SK-N-SH treated with all-trans-retinoic acid at 6 μM for 48 hours (cell line): Measurements from ENCODE around the gene RBM10.

Experiments used
- ATAC-seq: fragments of 200-7000 bp; cut with Tn5 transposase; 3 replicates; pipeline ENCODE4 v1.9.1; 2020; ENCODE audit warnings: mild to moderate bottlenecking, moderate library complexity
- ARNTL ChIP-seq: fragments of 450-650 bp; formaldehyde crosslinking; IDR thresholded peaks from 2 replicates; pipeline ENCODE4 v1.5.0; 2020; ENCODE audit warnings: low read depth, mild to moderate bottlenecking, moderate library complexity, borderline replicate concordance
- BACH2 ChIP-seq: fragments of 250-450 bp; sonication (Bioruptor Pico); IDR thresholded peaks from 2 replicates; pipeline ENCODE4 v1.9.0; 2021; ENCODE audit warnings: mild to moderate bottlenecking, borderline replicate concordance
- CSDC2 ChIP-seq: fragments of 250-450 bp; sonication (Bioruptor Pico); IDR thresholded peaks from 2 replicates; pipeline ENCODE4 v1.5.0; 2020; ENCODE audit warnings: mild to moderate bottlenecking, moderate library complexity
- ESRRG ChIP-seq: fragments of 250-450 bp; sonication (Bioruptor Pico); IDR thresholded peaks from 2 replicates; pipeline ENCODE4 v1.6.1; 2021; ENCODE audit warnings: mild to moderate bottlenecking
- GLIS3 ChIP-seq: fragments of 250-450 bp; sonication (Bioruptor Pico); IDR thresholded peaks from 2 replicates; pipeline ENCODE4 v1.5.0; 2020; ENCODE audit warnings: mild to moderate bottlenecking, moderate library complexity
- ISL1 ChIP-seq: fragments of 250-450 bp; sonication (Bioruptor Pico); IDR thresholded peaks from 2 replicates; pipeline ENCODE4 v2.1.2; 2022; ENCODE audit warnings: mild to moderate bottlenecking, moderate library complexity
- OSR1 ChIP-seq: fragments of 250-450 bp; sonication (Bioruptor Pico); IDR thresholded peaks from 2 replicates; pipeline ENCODE4 v1.8.0; 2022; ENCODE audit warnings: moderate library complexity, mild to moderate bottlenecking, inconsistent platforms
- PPARA ChIP-seq: fragments of 250-450 bp; sonication (Bioruptor Pico); IDR thresholded peaks from 2 replicates; pipeline ENCODE4 v1.5.0; 2020; ENCODE audit warnings: mild to moderate bottlenecking, borderline replicate concordance
- RARB ChIP-seq: fragments of 250-450 bp; sonication (Bioruptor Pico); IDR thresholded peaks from 2 replicates; pipeline ENCODE4 v1.8.0; 2021; ENCODE audit warnings: mild to moderate bottlenecking, moderate library complexity
- SNAI2 ChIP-seq: fragments of 250-450 bp; sonication (Bioruptor Pico); IDR thresholded peaks from 2 replicates; pipeline ENCODE4 v1.5.0; 2020; ENCODE audit warnings: mild to moderate bottlenecking, moderate library complexity
- TCF4 ChIP-seq: fragments of 250-450 bp; sonication (Bioruptor Pico); IDR thresholded peaks from 2 replicates; pipeline ENCODE4 v1.8.0; 2021; ENCODE audit warnings: mild to moderate bottlenecking, moderate library complexity, borderline replicate concordance
- TOX ChIP-seq: fragments of 250-450 bp; sonication (Bioruptor Pico); IDR thresholded peaks from 2 replicates; pipeline ENCODE4 v1.8.0; 2021; ENCODE audit warnings: mild to moderate bottlenecking, moderate library complexity, borderline replicate concordance
- ZFP3 ChIP-seq: fragments of 250-450 bp; sonication (Bioruptor Pico); IDR thresholded peaks from 2 replicates; pipeline ENCODE4 v1.5.0; 2020; ENCODE audit warnings: mild to moderate bottlenecking, moderate library complexity
- ZFP30 ChIP-seq: fragments of 450-650 bp; formaldehyde crosslinking; IDR thresholded peaks from 2 replicates; pipeline ENCODE4 v1.5.0; 2022; ENCODE audit warnings: mild to moderate bottlenecking, moderate library complexity
- ZNF565 ChIP-seq: fragments of 450-650 bp; formaldehyde crosslinking; conservative IDR thresholded peaks from 2 replicates; pipeline ENCODE4 v1.5.0; 2020; ENCODE audit warnings: low read depth, mild to moderate bottlenecking, moderate library complexity
- ZNF70 ChIP-seq: fragments of 450-650 bp; formaldehyde crosslinking; IDR thresholded peaks from 2 replicates; pipeline ENCODE4 v1.5.0; 2020; ENCODE audit warnings: mild to moderate bottlenecking, moderate library complexity
- ZNF8 ChIP-seq: fragments of 450-650 bp; formaldehyde crosslinking; IDR thresholded peaks from 2 replicates; pipeline ENCODE4 v1.5.0; 2020; ENCODE audit warnings: mild to moderate bottlenecking, moderate library complexity
- TF ChIP-seq, protein P1 (sequence below): fragments of 250-450 bp; sonication (Bioruptor Pico); IDR thresholded peaks from 2 replicates; pipeline ENCODE4 v1.5.0; 2020; ENCODE audit warnings: mild to moderate bottlenecking, moderate library complexity
- TF ChIP-seq, protein P2 (sequence below): fragments of 250-450 bp; sonication (Bioruptor Pico); IDR thresholded peaks from 2 replicates; pipeline ENCODE4 v1.8.0; 2021; ENCODE audit warnings: low read depth, mild to moderate bottlenecking, moderate library complexity, borderline replicate concordance
- TF ChIP-seq, protein P3 (sequence below): fragments of 250-450 bp; sonication (Bioruptor Pico); IDR thresholded peaks from 2 replicates; pipeline ENCODE4 v1.5.1; 2020; ENCODE audit warnings: low read depth, mild to moderate bottlenecking, moderate library complexity
- TF ChIP-seq, protein P4 (sequence below): fragments of 250-450 bp; sonication (Bioruptor Pico); IDR thresholded peaks from 2 replicates; pipeline ENCODE4 v1.5.1; 2021; ENCODE audit warnings: mild to moderate bottlenecking, moderate library complexity
- TF ChIP-seq, protein P5 (sequence below): fragments of 250-450 bp; sonication (Bioruptor Pico); IDR thresholded peaks from 2 replicates; pipeline ENCODE4 v1.8.0; 2020; ENCODE audit warnings: mild to moderate bottlenecking, moderate library complexity, borderline replicate concordance

RBM10 gene

DNA sequence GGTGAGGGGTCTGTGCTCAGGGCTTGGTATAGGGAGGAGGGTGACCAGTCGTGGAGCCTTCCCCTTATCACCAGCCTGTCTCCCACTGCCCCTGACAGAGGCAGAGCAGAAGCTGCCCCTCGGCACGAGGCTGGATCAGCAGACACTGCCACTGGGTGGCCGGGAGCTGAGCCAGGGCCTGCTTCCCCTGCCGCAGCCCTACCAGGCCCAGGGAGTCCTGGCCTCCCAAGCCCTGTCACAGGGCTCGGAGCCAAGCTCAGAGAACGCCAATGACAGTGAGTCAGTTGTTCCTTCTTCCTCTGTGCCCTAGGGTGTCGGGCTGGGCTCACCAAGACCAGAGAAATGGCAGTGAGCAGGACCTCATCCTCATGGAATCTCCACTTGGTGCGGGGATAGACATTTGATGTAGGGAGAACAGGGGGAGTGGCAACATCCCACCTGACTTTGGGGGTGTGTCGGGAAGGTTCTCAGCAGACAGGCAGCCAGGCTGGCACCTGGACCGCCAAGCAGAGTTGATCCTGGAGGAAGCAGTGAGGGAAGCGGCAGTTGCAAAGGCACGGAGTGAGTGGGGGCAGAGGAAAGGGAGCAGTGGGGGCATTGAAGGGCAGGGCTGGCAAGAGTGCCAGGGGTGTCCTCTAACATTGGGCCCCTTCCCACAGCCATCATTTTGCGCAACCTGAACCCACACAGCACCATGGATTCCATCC, 34.4 kb downstream of the RBM10 start:
- peak; percentile 36 for ATAC-seq

DNA sequence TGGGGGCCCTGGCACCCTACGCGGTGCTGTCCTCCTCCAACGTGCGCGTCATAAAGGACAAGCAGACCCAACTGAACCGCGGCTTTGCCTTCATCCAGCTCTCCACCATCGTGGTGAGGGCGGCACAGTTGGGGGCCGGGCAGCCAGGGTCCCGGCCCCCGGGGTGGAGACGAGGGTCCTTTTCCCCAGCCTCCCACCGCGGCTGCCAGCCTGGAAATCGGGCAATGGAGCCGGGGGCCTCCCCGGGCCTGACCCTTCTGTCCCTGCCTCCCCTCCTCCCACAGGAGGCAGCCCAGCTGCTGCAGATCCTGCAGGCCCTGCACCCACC, 34.9 kb downstream of the RBM10 start:
- ATAC-seq = no peak
- TF ChIP-seq GLIS3 (CRISPR knock-in tag) (no peak), ZNF565 (no peak), ZFP3 (CRISPR knock-in tag) (no peak), RARB (CRISPR knock-in tag) (no peak), ZFP30 (CRISPR knock-in tag) (no peak), TOX (no peak), ISL1 (CRISPR knock-in tag) (no peak), CSDC2 (CRISPR knock-in tag) (no peak)
- TF ChIP-seq, protein P1, sequence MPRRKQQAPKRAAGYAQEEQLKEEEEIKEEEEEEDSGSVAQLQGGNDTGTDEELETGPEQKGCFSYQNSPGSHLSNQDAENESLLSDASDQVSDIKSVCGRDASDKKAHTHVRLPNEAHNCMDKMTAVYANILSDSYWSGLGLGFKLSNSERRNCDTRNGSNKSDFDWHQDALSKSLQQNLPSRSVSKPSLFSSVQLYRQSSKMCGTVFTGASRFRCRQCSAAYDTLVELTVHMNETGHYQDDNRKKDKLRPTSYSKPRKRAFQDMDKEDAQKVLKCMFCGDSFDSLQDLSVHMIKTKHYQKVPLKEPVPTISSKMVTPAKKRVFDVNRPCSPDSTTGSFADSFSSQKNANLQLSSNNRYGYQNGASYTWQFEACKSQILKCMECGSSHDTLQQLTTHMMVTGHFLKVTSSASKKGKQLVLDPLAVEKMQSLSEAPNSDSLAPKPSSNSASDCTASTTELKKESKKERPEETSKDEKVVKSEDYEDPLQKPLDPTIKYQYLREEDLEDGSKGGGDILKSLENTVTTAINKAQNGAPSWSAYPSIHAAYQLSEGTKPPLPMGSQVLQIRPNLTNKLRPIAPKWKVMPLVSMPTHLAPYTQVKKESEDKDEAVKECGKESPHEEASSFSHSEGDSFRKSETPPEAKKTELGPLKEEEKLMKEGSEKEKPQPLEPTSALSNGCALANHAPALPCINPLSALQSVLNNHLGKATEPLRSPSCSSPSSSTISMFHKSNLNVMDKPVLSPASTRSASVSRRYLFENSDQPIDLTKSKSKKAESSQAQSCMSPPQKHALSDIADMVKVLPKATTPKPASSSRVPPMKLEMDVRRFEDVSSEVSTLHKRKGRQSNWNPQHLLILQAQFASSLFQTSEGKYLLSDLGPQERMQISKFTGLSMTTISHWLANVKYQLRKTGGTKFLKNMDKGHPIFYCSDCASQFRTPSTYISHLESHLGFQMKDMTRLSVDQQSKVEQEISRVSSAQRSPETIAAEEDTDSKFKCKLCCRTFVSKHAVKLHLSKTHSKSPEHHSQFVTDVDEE (CRISPR knock-in tag) = no peak
- TF ChIP-seq, protein P2, sequence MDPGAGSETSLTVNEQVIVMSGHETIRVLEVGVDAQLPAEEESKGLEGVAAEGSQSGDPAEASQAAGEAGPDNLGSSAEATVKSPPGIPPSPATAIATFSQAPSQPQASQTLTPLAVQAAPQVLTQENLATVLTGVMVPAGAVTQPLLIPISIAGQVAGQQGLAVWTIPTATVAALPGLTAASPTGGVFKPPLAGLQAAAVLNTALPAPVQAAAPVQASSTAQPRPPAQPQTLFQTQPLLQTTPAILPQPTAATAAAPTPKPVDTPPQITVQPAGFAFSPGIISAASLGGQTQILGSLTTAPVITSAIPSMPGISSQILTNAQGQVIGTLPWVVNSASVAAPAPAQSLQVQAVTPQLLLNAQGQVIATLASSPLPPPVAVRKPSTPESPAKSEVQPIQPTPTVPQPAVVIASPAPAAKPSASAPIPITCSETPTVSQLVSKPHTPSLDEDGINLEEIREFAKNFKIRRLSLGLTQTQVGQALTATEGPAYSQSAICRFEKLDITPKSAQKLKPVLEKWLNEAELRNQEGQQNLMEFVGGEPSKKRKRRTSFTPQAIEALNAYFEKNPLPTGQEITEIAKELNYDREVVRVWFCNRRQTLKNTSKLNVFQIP (CRISPR knock-in tag) = no peak
- TF ChIP-seq, protein P3, sequence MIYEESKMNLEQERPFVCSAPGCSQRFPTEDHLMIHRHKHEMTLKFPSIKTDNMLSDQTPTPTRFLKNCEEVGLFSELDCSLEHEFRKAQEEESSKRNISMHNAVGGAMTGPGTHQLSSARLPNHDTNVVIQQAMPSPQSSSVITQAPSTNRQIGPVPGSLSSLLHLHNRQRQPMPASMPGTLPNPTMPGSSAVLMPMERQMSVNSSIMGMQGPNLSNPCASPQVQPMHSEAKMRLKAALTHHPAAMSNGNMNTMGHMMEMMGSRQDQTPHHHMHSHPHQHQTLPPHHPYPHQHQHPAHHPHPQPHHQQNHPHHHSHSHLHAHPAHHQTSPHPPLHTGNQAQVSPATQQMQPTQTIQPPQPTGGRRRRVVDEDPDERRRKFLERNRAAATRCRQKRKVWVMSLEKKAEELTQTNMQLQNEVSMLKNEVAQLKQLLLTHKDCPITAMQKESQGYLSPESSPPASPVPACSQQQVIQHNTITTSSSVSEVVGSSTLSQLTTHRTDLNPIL (CRISPR knock-in tag) = no peak

More for the DNA sequence above, 34.4 kb downstream of the RBM10 start:
- TF ChIP-seq PPARA (CRISPR knock-in tag) (no peak), SNAI2 (no peak), ZNF8 (CRISPR knock-in tag) (no peak), ESRRG (CRISPR knock-in tag) (no peak), CSDC2 (CRISPR knock-in tag) (no peak), ARNTL (CRISPR knock-in tag) (no peak), RARB (CRISPR knock-in tag) (no peak), ZFP3 (CRISPR knock-in tag) (no peak), ZNF70 (CRISPR knock-in tag) (no peak), BACH2 (CRISPR knock-in tag) (no peak), ZNF565 (no peak), OSR1 (CRISPR knock-in tag) (no peak), TOX (no peak), TCF4 (CRISPR knock-in tag) (no peak), GLIS3 (CRISPR knock-in tag) (no peak)
- TF ChIP-seq, protein P4, sequence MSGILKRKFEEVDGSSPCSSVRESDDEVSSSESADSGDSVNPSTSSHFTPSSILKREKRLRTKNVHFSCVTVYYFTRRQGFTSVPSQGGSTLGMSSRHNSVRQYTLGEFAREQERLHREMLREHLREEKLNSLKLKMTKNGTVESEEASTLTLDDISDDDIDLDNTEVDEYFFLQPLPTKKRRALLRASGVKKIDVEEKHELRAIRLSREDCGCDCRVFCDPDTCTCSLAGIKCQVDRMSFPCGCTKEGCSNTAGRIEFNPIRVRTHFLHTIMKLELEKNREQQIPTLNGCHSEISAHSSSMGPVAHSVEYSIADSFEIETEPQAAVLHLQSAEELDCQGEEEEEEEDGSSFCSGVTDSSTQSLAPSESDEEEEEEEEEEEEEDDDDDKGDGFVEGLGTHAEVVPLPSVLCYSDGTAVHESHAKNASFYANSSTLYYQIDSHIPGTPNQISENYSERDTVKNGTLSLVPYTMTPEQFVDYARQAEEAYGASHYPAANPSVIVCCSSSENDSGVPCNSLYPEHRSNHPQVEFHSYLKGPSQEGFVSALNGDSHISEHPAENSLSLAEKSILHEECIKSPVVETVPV = no peak
- TF ChIP-seq, protein P2 (CRISPR knock-in tag) = no peak
- TF ChIP-seq, protein P1 (CRISPR knock-in tag) = no peak
- TF ChIP-seq, protein P5, sequence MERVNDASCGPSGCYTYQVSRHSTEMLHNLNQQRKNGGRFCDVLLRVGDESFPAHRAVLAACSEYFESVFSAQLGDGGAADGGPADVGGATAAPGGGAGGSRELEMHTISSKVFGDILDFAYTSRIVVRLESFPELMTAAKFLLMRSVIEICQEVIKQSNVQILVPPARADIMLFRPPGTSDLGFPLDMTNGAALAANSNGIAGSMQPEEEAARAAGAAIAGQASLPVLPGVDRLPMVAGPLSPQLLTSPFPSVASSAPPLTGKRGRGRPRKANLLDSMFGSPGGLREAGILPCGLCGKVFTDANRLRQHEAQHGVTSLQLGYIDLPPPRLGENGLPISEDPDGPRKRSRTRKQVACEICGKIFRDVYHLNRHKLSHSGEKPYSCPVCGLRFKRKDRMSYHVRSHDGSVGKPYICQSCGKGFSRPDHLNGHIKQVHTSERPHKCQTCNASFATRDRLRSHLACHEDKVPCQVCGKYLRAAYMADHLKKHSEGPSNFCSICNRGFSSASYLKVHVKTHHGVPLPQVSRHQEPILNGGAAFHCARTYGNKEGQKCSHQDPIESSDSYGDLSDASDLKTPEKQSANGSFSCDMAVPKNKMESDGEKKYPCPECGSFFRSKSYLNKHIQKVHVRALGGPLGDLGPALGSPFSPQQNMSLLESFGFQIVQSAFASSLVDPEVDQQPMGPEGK = no peak
- TF ChIP-seq, protein P3 (CRISPR knock-in tag) = no peak
